ENCODE data around the gene DIDO1. TPM values are rescaled to one million over a fixed set of nuclear protein-coding genes. Genes with fewer than 3 reads are reported as not detected.

DIDO1 gene
- total and polyA plus RNA-seq, 7 donors: 10.4 to 70.6 (median 48.7) TPM

- H3K4me3 ChIP-seq: no peak overlapping the region
- 69 to 72% methylated on average over 48 of the region's 48 CpGs for WGBS, 2 donors
These were observed 49.1 kb downstream of the DIDO1 start for GRCh38 chr20:62876902-62877816.

DNA sequence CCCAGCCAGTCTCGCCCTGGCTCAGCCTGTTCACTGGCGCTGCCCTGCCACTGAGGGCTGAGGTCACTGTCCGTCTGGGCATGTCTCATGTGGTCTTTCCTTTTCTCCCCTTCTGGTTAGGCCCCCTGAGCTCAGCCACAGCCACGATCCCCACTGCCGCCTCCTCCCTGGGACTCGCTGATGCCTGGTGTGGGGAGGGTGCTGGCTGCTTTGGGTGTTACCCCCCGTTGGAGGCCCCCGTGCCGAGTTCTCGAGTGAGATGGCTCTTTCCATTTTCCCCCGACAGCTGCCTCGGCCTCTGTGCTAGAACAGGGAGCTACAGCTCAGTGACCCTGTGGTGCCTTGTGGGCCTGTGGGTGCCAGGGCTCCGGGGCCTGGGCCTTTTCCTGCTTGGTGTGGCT is 49.8 kb downstream of the DIDO1 start:
- WGBS, 2 donors: 81 to 82% methylated on average over 13 of the region's 13 CpGs
- Histone ChIP-seq H3K4me3 (no peak overlapping the region), H3K27ac (peak overlapping the region; percentile 71 to 88 (median 82)), H3K36me3 (peaks cover 7 to 17% (median 9%) of the 10 kb centered on the region in 4 donors), H3K9me3 (no peaks in the 10 kb centered on the region), H3K27me3 (no peaks in the 10 kb centered on the region), H3K4me1 (peaks cover 0 to 30% (median 28%) of the 10 kb centered on the region in 4 donors)
- intact Hi-C loops (cut with DNase I): loop anchor here (5.0 kb wide), 2 partner anchors 51 to 76 kb away; partner anchors contain the start of genes DIDO1 and SLC17A9
- no peak for TF ChIP-seq POLR2AphosphoS5 (IDR thresholded peaks at IDR 0.05)
- TF ChIP-seq, protein P1, sequence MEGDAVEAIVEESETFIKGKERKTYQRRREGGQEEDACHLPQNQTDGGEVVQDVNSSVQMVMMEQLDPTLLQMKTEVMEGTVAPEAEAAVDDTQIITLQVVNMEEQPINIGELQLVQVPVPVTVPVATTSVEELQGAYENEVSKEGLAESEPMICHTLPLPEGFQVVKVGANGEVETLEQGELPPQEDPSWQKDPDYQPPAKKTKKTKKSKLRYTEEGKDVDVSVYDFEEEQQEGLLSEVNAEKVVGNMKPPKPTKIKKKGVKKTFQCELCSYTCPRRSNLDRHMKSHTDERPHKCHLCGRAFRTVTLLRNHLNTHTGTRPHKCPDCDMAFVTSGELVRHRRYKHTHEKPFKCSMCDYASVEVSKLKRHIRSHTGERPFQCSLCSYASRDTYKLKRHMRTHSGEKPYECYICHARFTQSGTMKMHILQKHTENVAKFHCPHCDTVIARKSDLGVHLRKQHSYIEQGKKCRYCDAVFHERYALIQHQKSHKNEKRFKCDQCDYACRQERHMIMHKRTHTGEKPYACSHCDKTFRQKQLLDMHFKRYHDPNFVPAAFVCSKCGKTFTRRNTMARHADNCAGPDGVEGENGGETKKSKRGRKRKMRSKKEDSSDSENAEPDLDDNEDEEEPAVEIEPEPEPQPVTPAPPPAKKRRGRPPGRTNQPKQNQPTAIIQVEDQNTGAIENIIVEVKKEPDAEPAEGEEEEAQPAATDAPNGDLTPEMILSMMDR (IDR thresholded peaks at IDR 0.05): no peak
- no peak for DNase-seq

More at GRCh38 chr20:62876902-62877816, 49.1 kb downstream of the DIDO1 start:
- H3K9me3 ChIP-seq: no peaks in the 10 kb centered on the region
- TF ChIP-seq EP300 (IDR thresholded peaks at IDR 0.05) (no peak), POLR2AphosphoS5 (IDR thresholded peaks at IDR 0.05) (peak in 2 of 4 donors; percentile 34 to 41), POLR2A (IDR thresholded peaks at IDR 0.05) (no peak)
- peak overlapping the region; percentile 71 to 88 (median 82) for H3K27ac ChIP-seq
- no peaks in the 10 kb centered on the region for H3K27me3 ChIP-seq
- intact Hi-C loops (cut with DNase I): loop anchor here (5.0 kb wide), 2 partner anchors 50 to 75 kb away; partner anchors contain the start of genes DIDO1 and SLC17A9
- peaks cover 0 to 30% (median 28%) of the 10 kb centered on the region in 4 donors for H3K4me1 ChIP-seq
- peaks cover 7 to 24% (median 15%) of the 10 kb centered on the region in 4 donors for H3K36me3 ChIP-seq
- DNase-seq: peak; percentile 94

- Histone ChIP-seq H3K27me3 (no peaks in the 10 kb centered on the region), H3K9me3 (no peaks in the 10 kb centered on the region), H3K27ac (peak overlapping the region; percentile 71 to 88 (median 82)), H3K4me1 (peaks cover 0 to 30% (median 28%) of the 10 kb centered on the region in 4 donors), H3K36me3 (peaks cover 0 to 9% (median 2%) of the 10 kb centered on the region in 4 donors), H3K4me3 (peak overlapping the region in 2 of 4 donors; percentile 23 to 27)
- intact Hi-C loops (cut with DNase I): loop anchor here (5.0 kb wide), 2 partner anchors 52 to 77 kb away; partner anchors contain the start of genes DIDO1 and SLC17A9
- DNase-seq: peak; percentile 95
- TF ChIP-seq EP300 (IDR thresholded peaks at IDR 0.05) (peak in 1 of 4 donors; percentile 49), POLR2A (IDR thresholded peaks at IDR 0.05) (no peak), POLR2AphosphoS5 (IDR thresholded peaks at IDR 0.05) (peak; percentile 35 to 76 (median 56))
- TF ChIP-seq, protein P1 (IDR thresholded peaks at IDR 0.05): peak; percentile 35 to 53 (median 42)
- 30 to 53% methylated on average over 34 of the region's 34 CpGs for WGBS, 2 donors
These were observed 50.6 kb downstream of the DIDO1 start for GRCh38 chr20:62875419-62876361.

DNA sequence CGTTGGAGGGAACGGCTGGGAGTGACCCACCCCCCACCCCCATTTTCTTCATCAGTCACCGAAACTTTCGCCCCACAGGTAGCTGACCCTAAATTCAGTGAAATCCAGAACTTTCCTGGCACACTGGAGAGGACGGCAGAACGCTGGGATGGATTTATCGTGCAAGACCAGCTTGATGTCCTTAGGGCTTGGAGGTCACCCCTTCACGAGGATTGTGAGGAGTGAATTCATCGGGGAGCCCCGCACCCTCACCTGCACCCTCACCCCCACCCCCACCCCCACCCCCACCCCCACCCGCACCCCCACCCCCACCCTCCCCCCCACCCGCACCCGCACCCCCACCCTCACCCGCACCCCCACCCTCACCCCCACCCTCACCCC is 51.4 kb downstream of the DIDO1 start:
- intact Hi-C loops (cut with DNase I): loop anchor here (5.0 kb wide), 2 partner anchors 52 to 77 kb away; partner anchors contain the start of genes DIDO1 and SLC17A9
- no peaks in the 10 kb centered on the region for H3K27me3 ChIP-seq
- 64 to 87% methylated on average over 10 to 12 of the region's 14 CpGs for WGBS, 2 donors
- no peak for DNase-seq
- TF ChIP-seq POLR2AphosphoS5 (IDR thresholded peaks at IDR 0.05) (no peak), EP300 (IDR thresholded peaks at IDR 0.05) (no peak), POLR2A (IDR thresholded peaks at IDR 0.05) (no peak)
- TF ChIP-seq, protein P1 (IDR thresholded peaks at IDR 0.05): no peak
- H3K9me3 ChIP-seq: no peaks in the 10 kb centered on the region
- peaks cover 0 to 3% (median 0%) of the 10 kb centered on the region in 4 donors for H3K36me3 ChIP-seq
- H3K27ac ChIP-seq: peak overlapping the region in 3 of 4 donors; percentile 59 to 75 (median 69)
- H3K4me3 ChIP-seq: no peak overlapping the region
- peaks cover 0 to 30% (median 28%) of the 10 kb centered on the region in 4 donors for H3K4me1 ChIP-seq
